GM12865 (cell line): ENCODE measurements around the gene TRIM68.

Experiments
- DNase-seq: peaks from one replicate; pipeline ENCODE4 v3.0.0; 2010; ENCODE audit warnings: low read depth
- H3K4me3 ChIP-seq: 2 replicates; pipeline ENCODE4 v1.5.1; 2011; ENCODE audit warnings: mild to moderate bottlenecking, low read depth, low read length, control low read depth
- CTCF ChIP-seq: IDR thresholded peaks from 2 replicates; pipeline ENCODE4 v1.5.1; 2011; ENCODE audit warnings: low read length, control low read depth, low read depth, inconsistent platforms; ENCODE audit not compliant: insufficient read depth; ENCODE audit errors: missing control alignments

The TRIM68 gene

GRCh38 chr11:4606231-4607015 lies 1.6 kb downstream of the TRIM68 start:
- no peak overlapping the region; the same call in 1 of the 2 replicates for H3K4me3 ChIP-seq
- no peak for DNase-seq
- no peak for TF ChIP-seq CTCF

- no peak overlapping the region for H3K4me3 ChIP-seq
- TF ChIP-seq CTCF = no peak
- no peak for DNase-seq
Measured at GRCh38 chr11:4605057-4605456, 3.0 kb downstream of the TRIM68 start.

GRCh38 chr11:4593739-4594138 lies 14.3 kb downstream of the TRIM68 start, which contains the start of gene OR52I1:
TSS of gene OR52I1 (plus strand) at chr11:4594039. CDS start at chr11:4594039, 0 bp downstream.
- no peak for TF ChIP-seq CTCF
- DNase-seq = no peak
- H3K4me3 ChIP-seq = no peak within 1 kb of the TSS

- TF ChIP-seq CTCF = no peak
- no peak for DNase-seq
- H3K4me3 ChIP-seq = no peak overlapping the region
Measured at GRCh38 chr11:4589017-4589416, 19.0 kb downstream of the TRIM68 start.

GRCh38 chr11:4581443-4581842 lies 26.6 kb downstream of the TRIM68 start, which contains the start of gene OR52I2:
TSS of gene OR52I2 (plus strand) at chr11:4581743.
- TF ChIP-seq CTCF = no peak
- DNase-seq = no peak
- H3K4me3 ChIP-seq = no peak within 1 kb of the TSS

GRCh38 chr11:4580124-4580523 lies 27.9 kb downstream of the TRIM68 start:
- no peak overlapping the region for H3K4me3 ChIP-seq
- no peak for TF ChIP-seq CTCF
- DNase-seq = no peak

GRCh38 chr11:4578624-4579023 lies 29.4 kb downstream of the TRIM68 start:
- TF ChIP-seq CTCF = no peak
- DNase-seq = no peak

More at GRCh38 chr11:4578624-4579023, 29.4 kb downstream of the TRIM68 start:
- no peak overlapping the region for H3K4me3 ChIP-seq
